GM21515 (cell line): ENCODE results near the gene LRRK1.

Experiments
- ATAC-seq: cut with Tn5 transposase; IDR thresholded peaks from one replicate; pipeline ENCODE4 v1.9.1; 2021; ENCODE audit not compliant: unreplicated experiment

The LRRK1 gene

DNA sequence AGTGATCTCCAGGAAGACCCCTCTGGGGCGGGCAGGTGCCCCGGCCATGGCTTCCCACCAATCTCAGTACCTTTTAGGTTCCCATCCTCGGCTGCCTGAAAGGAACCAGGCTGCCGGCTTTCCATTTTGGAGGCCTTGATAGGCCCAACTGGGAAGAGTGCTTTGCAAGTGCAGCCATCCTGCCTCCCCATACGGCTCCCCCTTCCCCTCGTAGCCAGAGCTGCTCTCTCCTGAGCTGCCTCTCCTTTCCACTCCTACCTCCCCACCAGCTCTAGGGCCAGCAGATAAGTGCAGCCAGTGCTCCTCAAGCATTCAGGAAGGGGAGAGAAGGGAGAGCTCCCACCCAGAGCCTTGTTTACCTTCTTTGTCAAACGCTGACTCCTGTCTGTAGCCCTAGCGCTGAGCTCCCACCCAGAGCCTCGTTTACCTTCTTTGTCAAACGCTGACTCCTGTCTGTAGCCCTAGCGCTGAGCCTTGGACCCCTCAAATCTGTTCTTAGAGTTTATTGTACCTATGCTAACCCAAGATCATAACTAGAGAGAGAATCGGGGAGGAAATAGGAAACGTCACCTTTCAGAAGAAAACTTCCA is 133.0 kb downstream of the LRRK1 start:
- ATAC-seq, result no peak

GRCh38 chr15:101052681-101053121 is 133.5 kb downstream of the LRRK1 start:
- ATAC-seq, result no peak

DNA sequence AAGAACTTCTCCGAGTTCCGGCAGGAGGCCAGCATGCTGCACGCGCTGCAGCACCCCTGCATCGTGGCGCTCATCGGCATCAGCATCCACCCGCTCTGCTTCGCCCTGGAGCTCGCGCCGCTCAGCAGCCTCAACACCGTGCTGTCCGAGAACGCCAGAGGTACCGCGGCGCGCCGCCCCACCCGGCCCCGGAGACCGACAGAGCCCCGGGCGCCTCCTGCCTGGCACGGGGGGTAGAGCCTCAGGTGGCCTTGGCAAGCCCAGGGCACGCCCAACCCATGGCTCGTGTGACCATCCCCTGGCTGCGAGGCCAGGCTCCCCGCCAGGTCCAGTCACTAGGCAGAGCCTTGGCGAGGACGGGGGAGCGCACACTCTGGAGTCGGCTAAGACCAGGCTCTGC is 134.1 kb downstream of the LRRK1 start:
- no peak for ATAC-seq

DNA sequence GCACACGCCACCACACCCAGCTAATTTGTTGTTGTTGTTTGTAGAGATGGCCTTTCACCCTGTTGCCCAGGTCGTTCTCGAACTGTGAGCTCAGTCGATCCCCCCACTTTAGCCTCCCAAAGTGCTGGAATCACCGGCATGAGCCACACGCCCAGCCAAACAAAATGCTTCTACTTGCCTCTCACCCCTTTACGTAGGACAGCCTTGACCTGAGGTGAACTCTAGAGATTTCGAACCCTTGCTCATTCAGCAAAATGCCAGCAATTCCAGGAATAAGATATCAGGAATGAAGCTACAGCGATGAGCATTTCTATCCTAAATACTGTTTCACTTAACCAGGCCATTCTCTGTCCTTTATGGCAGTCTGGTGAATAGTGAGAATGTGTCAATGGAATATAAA is 135.0 kb downstream of the LRRK1 start:
- ATAC-seq, result no peak

DNA sequence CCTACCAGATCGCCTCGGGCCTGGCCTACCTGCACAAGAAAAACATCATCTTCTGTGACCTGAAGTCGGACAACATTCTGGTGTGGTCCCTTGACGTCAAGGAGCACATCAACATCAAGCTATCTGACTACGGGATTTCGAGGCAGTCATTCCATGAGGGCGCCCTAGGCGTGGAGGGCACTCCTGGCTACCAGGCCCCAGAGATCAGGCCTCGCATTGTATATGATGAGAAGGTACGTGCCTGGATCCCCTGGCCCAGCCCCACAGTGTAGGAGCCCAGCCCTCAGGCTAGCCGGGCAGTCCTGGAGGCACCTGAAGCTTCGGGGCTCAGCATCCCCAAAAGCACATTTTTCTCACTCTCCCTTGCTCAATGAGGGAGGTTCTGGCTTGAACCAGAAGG is 135.8 kb downstream of the LRRK1 start:
- ATAC-seq, result no peak

- ATAC-seq, result no peak
These were observed 136.3 kb downstream of the LRRK1 start for GRCh38 chr15:101055411-101055810.

GRCh38 chr15:101056366-101057334 is 137.5 kb downstream of the LRRK1 start:
- ATAC-seq, result no peak

DNA sequence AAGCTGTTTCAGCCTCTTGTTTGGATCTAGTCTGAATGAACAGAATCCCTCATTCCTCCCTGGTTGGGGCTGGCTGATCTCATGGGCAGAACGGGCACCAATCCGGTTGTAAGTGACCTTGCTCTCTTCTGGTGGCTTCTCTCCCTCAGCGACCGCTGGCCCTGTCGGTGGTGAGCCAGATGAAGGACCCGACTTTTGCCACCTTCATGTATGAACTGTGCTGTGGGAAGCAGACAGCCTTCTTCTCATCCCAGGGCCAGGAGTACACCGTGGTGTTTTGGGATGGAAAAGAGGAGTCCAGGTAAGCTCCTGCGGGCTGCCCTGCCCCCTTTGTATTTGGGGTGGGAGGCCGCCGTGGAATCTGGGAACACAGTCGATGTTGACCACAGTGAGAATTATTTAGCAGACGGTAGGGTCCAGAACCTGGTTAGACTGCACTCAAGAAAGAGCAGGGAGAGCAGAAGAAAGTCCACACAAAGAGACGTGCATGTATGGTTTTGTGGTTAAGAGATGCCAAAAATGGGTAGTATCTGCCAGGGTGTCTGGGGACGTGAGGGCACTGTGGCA is 138.8 kb downstream of the LRRK1 start:
- ATAC-seq, result no peak

DNA sequence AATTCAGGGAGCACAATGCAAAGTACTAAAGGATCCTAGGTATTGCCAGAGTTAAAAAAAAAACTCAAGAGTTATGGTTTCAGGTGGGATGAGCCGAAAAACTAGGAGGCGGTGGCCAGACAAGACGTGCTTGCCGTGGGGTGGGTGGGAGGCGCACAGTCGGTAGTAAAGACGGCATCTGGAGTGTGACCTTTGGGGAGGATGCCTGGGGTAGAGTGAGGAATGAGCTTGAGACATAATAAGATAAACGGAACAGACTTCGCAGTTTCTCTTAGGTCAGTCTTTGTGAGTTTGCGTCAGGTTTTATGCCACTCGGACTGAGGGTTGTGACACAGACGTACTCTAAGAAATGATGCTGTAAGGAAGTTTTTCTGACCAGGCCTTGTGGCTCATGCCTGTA is 139.6 kb downstream of the LRRK1 start:
- no peak for ATAC-seq

- no peak for ATAC-seq
These were observed 140.5 kb downstream of the LRRK1 start for GRCh38 chr15:101059381-101060341.

- no peak for ATAC-seq
These were observed 141.7 kb downstream of the LRRK1 start for GRCh38 chr15:101060576-101061551.

GRCh38 chr15:101062063-101062462 is 142.9 kb downstream of the LRRK1 start:
- ATAC-seq, result no peak

- peak; percentile 53 for ATAC-seq
These were observed 143.5 kb downstream of the LRRK1 start for GRCh38 chr15:101062471-101063171.

- ATAC-seq, result no peak
These were observed 144.1 kb downstream of the LRRK1 start for GRCh38 chr15:101063212-101063611.

DNA sequence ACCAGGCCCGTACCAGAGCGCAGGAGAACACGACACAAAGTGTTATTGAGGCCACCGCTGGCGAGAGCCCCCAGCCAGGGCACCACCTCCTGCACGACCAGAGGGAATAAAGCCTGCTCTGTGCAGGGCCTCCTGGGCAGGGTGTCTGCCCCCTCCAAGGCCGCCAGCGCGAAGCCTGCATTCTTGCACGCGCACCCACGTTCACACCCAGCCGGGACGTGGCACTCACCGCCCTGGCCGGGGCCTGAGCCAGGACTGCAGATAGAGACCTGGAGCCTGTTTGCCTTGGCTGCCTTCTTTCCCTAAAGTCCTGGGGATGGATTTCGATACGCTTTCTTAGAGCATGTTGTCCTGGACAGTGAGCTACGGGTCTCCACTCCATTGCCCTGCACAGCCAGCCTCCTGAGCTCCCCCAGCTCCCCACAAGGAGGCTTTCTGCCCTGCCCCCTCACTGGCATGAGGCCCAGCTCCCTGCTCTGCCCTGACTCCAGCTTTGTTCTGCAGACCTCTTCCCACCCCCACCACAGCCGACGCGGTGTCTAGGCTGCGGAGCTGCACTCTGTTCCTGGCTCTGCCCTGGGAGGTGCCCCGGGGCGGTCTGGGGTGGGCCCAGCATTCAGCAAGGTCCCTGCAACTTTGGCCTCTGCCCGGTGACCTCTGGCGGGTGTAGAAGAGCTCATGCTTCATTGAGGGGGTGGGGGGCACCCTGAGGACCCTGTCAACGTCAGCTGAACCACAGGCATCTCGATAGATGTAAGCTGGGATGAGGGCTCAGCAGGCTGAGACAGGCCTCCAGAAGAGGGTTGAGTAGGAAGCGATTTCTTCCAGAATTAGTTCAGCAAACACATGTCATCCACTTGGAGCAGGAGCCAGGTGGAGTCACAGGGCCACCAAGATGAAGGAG is 145.0 kb downstream of the LRRK1 start:
- ATAC-seq, result no peak

DNA sequence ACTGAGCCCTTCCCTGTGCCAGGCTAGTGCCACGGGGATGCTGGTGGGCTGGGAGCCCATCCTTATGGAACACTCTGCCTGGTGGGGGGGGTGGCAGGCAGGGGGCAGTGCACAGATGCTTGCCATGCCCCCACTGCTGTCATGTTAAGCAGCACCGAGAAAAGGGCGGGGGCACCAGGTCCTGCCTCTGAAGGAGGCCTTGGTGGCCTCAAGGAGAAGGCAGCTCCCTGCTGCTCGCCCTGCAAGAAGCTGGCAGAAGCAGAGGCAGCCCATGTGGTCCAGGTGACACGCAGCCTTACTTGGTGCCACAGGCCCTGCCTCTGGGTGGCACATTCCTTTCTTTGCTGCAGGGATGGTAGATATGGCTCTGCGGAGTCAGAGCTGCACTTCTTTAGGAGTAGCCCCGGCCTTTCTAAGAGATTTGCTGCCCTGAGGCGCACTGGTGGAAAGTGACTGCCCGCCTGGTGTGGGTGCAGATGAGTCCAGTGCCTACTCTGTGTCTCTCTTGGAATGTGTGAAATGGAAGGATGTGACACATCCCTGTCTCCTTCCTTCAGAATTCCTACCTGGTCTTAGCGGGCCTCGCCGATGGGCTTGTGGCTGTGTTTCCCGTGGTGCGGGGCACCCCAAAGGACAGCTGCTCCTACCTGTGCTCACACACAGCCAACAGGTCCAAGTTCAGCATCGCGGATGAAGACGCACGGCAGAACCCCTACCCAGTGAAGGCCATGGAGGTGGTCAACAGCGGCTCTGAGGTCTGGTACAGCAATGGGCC is 145.8 kb downstream of the LRRK1 start:
- no peak for ATAC-seq

DNA sequence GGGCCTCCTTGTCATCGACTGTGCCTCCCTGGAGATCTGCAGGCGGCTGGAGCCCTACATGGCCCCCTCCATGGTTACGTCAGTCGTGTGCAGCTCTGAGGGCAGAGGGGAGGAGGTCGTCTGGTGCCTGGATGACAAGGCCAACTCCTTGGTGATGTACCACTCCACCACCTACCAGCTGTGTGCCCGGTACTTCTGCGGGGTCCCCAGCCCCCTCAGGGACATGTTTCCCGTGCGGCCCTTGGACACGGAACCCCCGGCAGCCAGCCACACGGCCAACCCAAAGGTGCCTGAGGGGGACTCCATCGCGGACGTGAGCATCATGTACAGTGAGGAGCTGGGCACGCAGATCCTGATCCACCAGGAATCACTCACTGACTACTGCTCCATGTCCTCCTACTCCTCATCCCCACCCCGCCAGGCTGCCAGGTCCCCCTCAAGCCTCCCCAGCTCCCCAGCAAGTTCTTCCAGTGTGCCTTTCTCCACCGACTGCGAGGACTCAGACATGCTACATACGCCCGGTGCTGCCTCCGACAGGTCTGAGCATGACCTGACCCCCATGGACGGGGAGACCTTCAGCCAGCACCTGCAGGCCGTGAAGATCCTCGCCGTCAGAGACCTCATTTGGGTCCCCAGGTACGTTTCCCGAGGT is 146.5 kb downstream of the LRRK1 start:
- ATAC-seq, result no peak
